Kidney tubule cell (primary cell): ENCODE results near the gene TFDP2.

Experiments used
- DNase-seq: peaks from one replicate; pipeline ENCODE4 v3.0.0-alpha.2; 2018; ENCODE audit warnings: low spot score

Gene TFDP2

GRCh38 chr3:142072816-142073215, 76.5 kb downstream of the TFDP2 start:
- no peak for DNase-seq

DNA sequence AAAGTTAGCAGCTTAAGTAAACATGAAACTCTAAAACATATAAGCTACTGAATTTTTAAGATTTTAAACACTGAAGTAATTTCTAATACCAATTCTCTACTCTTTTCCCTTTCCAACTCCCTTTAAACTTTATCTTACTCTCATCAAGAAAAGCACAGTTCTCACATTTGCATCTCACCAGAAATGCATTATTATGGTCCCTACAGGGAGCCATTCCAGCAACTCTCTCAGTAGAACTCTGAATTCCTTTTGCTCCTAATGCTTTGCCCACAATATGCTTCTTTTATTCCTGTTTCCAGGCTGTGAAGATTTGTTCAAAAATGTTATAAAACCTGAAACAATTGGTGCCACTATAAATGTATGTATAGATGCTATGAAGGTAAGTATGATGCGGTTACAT, 83.4 kb downstream of the TFDP2 start:
- DNase-seq, result no peak

- DNase-seq, result no peak
These were observed 84.0 kb downstream of the TFDP2 start for GRCh38 chr3:142065344-142065743.

GRCh38 chr3:142064454-142064853, 84.9 kb downstream of the TFDP2 start:
- no peak for DNase-seq

GRCh38 chr3:142057331-142057725, 92.0 kb downstream of the TFDP2 start:
- no peak for DNase-seq

DNA sequence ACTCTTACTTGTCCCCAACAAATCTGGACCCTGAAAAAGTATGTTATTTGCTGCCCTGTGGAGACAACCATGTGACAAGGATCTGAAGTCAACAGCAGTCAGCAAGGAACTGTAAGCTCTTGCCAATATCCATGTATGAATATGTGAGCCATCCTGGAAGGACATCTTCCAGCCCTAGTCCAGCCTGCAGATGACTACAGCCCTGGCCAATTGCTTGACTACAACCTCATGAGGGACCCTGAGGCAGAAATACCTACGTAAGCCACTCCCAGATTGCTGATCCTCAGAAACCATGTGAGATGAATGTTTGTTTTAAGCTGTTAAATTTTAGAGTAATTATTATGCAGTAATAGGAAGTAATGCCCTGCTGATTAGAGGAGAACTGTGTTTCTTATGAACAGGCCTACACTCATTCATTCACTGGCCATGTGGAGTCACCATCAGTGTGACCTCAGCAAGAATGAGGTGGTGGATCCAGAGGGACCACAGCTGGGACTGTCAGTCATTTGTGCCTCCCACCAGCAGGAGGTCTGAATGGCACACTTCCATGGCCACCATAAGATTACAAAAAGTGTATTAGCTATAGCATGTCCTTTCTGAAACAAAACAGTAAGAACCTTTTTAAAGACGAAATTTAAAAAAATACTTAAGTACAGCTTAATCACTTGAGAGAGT, 92.6 kb downstream of the TFDP2 start:
- DNase-seq, result peak; percentile 2

GRCh38 chr3:142053835-142054234, 95.5 kb downstream of the TFDP2 start:
- DNase-seq, result no peak

GRCh38 chr3:142053244-142053643, 96.1 kb downstream of the TFDP2 start:
- DNase-seq, result no peak

- no peak for DNase-seq
These were observed 98.0 kb downstream of the TFDP2 start for GRCh38 chr3:142051351-142051750.

DNA sequence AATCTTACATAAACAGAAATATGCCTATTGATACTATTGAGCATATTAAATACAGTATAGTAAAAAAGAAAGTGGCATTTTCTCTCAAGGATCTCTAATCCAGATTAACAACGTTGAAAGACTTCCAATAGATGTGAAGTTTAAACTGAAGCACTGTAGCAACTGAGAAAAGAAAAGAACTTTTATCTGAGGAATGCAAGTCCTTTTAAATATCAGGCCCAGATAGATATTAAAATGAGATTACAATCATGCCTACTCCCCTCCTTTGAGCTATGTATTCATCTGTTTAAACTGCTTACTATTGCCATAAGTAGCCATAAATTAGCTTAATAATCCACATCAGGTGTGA, 102.3 kb downstream of the TFDP2 start:
- DNase-seq, result no peak

DNA sequence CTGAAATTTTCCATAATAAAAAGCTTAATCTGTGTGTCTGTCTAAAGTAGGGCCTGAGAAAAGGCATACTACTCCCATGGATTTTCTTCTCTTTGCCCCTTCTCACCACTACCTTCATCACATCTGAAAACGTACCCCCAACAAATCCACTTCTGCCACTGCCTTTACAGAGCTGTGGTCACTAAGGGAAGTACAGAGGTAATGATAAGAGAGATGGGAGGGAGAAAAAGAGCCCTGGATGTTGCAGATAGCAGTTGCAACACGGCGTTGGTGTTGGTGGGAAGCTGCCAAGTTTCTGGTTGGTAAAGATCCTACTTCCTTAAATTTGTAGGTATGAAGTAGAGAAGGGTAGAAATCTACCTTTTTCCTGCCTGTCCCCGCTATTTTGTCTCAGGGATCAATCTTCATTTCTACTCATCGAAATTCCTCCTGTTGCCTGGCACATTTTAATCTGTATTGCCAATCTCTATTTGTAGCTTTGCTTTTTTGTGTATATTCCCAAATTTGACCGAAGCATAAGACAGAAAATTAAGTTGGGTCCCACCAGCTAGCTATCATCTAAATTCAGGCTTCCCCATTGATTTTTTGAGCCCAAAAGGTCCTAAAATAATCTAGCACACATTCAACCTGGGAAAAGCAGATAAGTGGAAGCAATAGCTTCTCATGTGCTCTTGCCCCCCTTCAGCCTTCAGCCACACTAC, 102.9 kb downstream of the TFDP2 start:
- no peak for DNase-seq

- peak; percentile 35 for DNase-seq
These were observed 108.3 kb downstream of the TFDP2 start for GRCh38 chr3:142040941-142041491.

DNA sequence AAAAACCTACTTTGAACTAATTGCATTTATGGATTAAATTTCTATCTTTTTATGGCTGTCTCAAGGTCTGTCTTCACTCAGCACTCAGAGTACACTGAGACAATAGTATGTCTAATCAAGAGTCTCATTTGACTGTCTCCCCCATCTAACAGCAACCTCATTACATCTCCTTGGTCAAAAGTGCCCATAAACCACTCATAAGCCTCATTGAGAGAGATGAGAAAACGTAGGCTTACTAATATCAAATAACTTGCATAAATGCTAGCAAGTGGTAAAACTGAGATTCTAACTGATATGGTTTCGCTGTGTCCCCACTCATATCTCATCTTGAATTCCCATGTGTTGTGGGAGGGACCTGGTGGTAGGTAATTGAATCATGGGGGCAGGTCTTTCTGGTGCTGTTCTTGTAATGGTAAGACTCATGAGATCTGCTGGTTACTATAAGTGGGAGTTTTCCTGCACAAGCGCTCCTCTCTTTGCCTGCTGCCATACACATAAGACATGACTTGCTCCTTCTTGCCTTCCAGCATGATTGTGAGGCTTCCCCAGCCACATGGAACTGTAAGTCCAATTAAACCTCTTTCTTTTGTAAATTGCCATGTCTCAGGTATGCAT, 113.9 kb downstream of the TFDP2 start:
- no peak for DNase-seq

DNA sequence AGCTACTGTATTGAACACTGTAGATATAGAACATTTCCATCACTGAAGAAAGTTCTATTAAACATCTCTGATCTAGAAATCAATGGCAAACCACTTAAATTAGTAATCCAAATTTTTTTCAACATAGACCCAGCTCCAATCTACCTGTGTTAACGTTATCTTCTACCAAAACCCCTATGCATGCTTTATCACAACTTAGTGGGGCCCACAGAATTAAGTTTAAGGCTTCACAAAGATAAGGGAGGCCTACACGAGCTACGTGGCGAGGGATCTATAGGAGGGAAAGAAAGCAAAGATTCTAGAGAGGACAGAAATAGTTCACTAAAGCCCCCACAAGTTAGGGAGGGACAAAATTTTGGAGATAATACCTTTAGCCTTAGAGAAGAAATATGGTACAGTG, 116.1 kb downstream of the TFDP2 start:
- DNase-seq, result no peak

GRCh38 chr3:142031575-142031974, 117.8 kb downstream of the TFDP2 start:
- no peak for DNase-seq

DNA sequence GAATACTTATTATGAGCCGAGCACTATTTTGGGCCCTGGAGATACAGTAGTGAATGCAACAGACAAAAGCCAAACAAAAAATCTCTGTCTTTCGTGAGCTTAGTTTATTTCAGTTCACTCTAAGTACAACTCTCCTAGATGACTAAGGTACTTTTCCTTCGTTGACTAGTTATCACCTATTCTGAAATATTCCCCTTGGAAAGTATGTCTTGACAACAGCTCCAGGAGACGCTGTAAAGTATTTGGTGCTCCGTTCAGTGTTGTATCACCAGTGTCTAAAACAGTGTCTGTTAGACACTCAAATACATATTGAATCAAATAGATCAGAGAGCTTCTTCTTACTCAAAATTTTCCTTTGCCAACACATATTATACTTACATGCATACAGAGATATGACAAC, 119.6 kb downstream of the TFDP2 start:
- DNase-seq, result no peak

DNA sequence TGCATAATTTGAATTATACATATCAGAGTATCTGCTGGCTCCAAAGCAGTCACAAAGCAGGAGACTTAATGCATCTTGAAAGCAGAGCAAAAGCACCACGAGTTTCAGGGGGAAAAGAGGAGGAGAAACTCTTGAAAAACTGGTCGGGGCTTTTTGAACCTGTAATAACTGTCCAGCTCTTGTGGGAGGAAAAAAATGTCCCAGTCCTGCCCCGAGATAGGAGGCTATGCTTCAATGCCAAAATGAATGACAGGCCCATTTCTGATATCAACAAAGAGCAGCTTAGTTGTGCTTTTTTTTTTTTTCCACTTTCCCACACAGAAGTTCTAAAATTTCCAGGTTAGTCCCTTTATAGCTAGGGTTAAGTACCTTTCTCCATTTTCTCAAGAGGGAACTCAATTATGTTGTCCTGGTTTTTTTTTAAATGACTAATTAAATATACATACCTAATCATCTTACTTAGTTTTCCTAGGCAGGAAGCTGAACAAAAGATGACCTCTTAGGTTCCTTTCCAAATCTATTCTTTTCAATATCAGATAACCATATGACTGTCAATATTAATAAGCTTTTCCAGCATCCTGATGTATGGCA, 120.2 kb downstream of the TFDP2 start:
- no peak for DNase-seq

GRCh38 chr3:142028243-142028777, 121.0 kb downstream of the TFDP2 start:
- DNase-seq, result peak; percentile 78

GRCh38 chr3:142027735-142028134, 121.6 kb downstream of the TFDP2 start:
- peak; percentile 69 for DNase-seq

- DNase-seq, result no peak
These were observed 122.0 kb downstream of the TFDP2 start for GRCh38 chr3:142027300-142027699.

DNA sequence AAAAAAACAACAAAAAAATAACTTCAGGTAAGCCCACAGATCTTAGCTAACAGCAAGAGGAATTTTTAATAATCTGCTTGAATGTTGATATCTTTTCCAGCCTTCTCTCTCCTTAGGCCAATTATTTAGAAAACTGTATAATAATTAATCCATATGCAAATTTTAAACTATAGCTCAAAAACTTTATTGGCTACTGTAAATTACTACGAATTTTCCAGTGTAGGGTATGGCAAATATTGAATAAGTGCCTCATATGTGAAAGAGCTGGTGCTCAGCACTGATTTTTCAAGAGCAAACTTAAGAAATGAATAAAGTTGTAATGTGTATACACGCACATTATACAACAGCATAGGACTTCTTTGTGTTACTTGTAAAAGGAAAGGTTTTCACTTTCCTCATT, 123.0 kb downstream of the TFDP2 start:
- no peak for DNase-seq

- peak; percentile 51 for DNase-seq
These were observed 127.0 kb downstream of the TFDP2 start for GRCh38 chr3:142022381-142022780.

GRCh38 chr3:142021127-142021526, 128.2 kb downstream of the TFDP2 start:
- no peak for DNase-seq
